ENCODE data around the gene CALHM1. TPM values are rescaled to one million over a fixed set of nuclear protein-coding genes. Genes with fewer than 3 reads are reported as not detected.

Gene CALHM1
- total RNA-seq, 1 donor from 2014 or later, result not detected

- H3K27ac ChIP-seq, result no peak overlapping the region
- intact Hi-C loops (cut with DNase I), result no loop called here
- peaks cover 0 to 59% of the 10 kb centered on the region in 2 donors for H3K36me3 ChIP-seq
- no peaks in the 10 kb centered on the region for H3K27me3 ChIP-seq
- DNase-seq (ENCODE audit: extremely low spot score in 2 of 2), result no peak
- no peaks in the 10 kb centered on the region for H3K9me3 ChIP-seq
- TF ChIP-seq POLR2A (IDR thresholded peaks at IDR 0.05) (no peak), CTCF (IDR thresholded peaks at IDR 0.05) (no peak), POLR2AphosphoS5 (IDR thresholded peaks at IDR 0.05; ENCODE audit: insufficient read depth in 1 of 2, low read depth in 1 of 2) (no peak)
- H3K4me1 ChIP-seq, result no peaks in the 10 kb centered on the region
- H3K4me3 ChIP-seq, result no peak overlapping the region
Observed at GRCh38 chr10:103429647-103430046, 29.1 kb downstream of the CALHM1 start.

- intact Hi-C loops (cut with DNase I), result no loop called here
- TF ChIP-seq POLR2AphosphoS5 (IDR thresholded peaks at IDR 0.05; ENCODE audit: insufficient read depth in 1 of 2, low read depth in 1 of 2), result no peak
- TF ChIP-seq CTCF (IDR thresholded peaks at IDR 0.05), result no peak
- no peak for TF ChIP-seq POLR2A (IDR thresholded peaks at IDR 0.05)
- H3K36me3 ChIP-seq, result peaks cover 0 to 59% of the 10 kb centered on the region in 2 donors
- no peaks in the 10 kb centered on the region for H3K4me1 ChIP-seq
- H3K9me3 ChIP-seq, result no peaks in the 10 kb centered on the region
- H3K27ac ChIP-seq, result no peak overlapping the region
- DNase-seq (ENCODE audit: extremely low spot score in 2 of 2), result no peak
- no peak overlapping the region for H3K4me3 ChIP-seq
- H3K27me3 ChIP-seq, result no peaks in the 10 kb centered on the region
Observed at GRCh38 chr10:103428989-103429643, 29.6 kb downstream of the CALHM1 start.

- Histone ChIP-seq H3K4me1 (no peaks in the 10 kb centered on the region), H3K36me3 (peaks cover 0 to 69% of the 10 kb centered on the region in 2 donors)
- intact Hi-C loops (cut with DNase I), result no loop called here
Observed at GRCh38 chr10:103427866-103428265, 30.8 kb downstream of the CALHM1 start.

GRCh38 chr10:103423748-103424147 lies 35.0 kb downstream of the CALHM1 start:
- H3K4me1 ChIP-seq, result no peaks in the 10 kb centered on the region
- no peaks in the 10 kb centered on the region for H3K9me3 ChIP-seq
- intact Hi-C loops (cut with DNase I), result no loop called here
- TF ChIP-seq POLR2A (IDR thresholded peaks at IDR 0.05) (no peak), POLR2AphosphoS5 (IDR thresholded peaks at IDR 0.05; ENCODE audit: insufficient read depth in 1 of 2, low read depth in 1 of 2) (no peak), CTCF (IDR thresholded peaks at IDR 0.05) (no peak)
- no peak for DNase-seq (ENCODE audit: extremely low spot score in 2 of 2)
- H3K27ac ChIP-seq, result no peak overlapping the region
- H3K27me3 ChIP-seq, result no peaks in the 10 kb centered on the region
- no peak overlapping the region for H3K4me3 ChIP-seq
- H3K36me3 ChIP-seq, result peaks cover 0 to 86% of the 10 kb centered on the region in 2 donors

More at GRCh38 chr10:103427866-103428265, 30.8 kb downstream of the CALHM1 start:
- no peak overlapping the region for H3K4me3 ChIP-seq
- no peak overlapping the region for H3K27ac ChIP-seq
- H3K9me3 ChIP-seq, result no peaks in the 10 kb centered on the region
- H3K27me3 ChIP-seq, result no peaks in the 10 kb centered on the region
- DNase-seq (ENCODE audit: extremely low spot score in 2 of 2), result no peak
- TF ChIP-seq POLR2A (IDR thresholded peaks at IDR 0.05), result no peak
- TF ChIP-seq CTCF (IDR thresholded peaks at IDR 0.05), result no peak
- TF ChIP-seq POLR2AphosphoS5 (IDR thresholded peaks at IDR 0.05; ENCODE audit: insufficient read depth in 1 of 2, low read depth in 1 of 2), result no peak

- intact Hi-C loops (cut with DNase I), result loop anchor here (2.0 to 10.0 kb wide), 2 partner anchors 66 to 176 kb away; no protein-coding TSS in a partner anchor
- H3K27me3 ChIP-seq, result no peaks in the 10 kb centered on the region
- TF ChIP-seq POLR2AphosphoS5 (IDR thresholded peaks at IDR 0.05; ENCODE audit: insufficient read depth in 1 of 2, low read depth in 1 of 2), result no peak
- TF ChIP-seq CTCF (IDR thresholded peaks at IDR 0.05), result no peak
- TF ChIP-seq POLR2A (IDR thresholded peaks at IDR 0.05), result no peak
- peaks cover 0 to 88% of the 10 kb centered on the region in 2 donors for H3K36me3 ChIP-seq
- no peak for DNase-seq (ENCODE audit: extremely low spot score in 2 of 2)
- no peak overlapping the region for H3K4me3 ChIP-seq
- H3K4me1 ChIP-seq, result no peaks in the 10 kb centered on the region
- H3K9me3 ChIP-seq, result no peaks in the 10 kb centered on the region
- H3K27ac ChIP-seq, result no peak overlapping the region
Observed at GRCh38 chr10:103419101-103419500, 39.6 kb downstream of the CALHM1 start.
